K562 (cell line): ENCODE measurements around the gene PARD6B. TPM values are rescaled to one million over a fixed set of nuclear protein-coding genes. Genes with fewer than 3 reads are reported as not detected.
A peak's percentile ranks its signal among the peaks of the same experiment; 100 is the strongest.

Experiments
- ATAC-seq: fragments of 200-7000 bp; cut with Tn5 transposase; 3 replicates; pipeline ENCODE4 v1.9.1; 2020; ENCODE audit warnings: moderate library complexity
- BruUV-seq: library from RNA; stranded (reverse); fragments of 400-500 nt; replicated peaks from 2 replicates; lab custom pipeline; 2021; lab: Mats Ljungman, UMichigan
- CTCF ChIA-PET: fragments of 300-600 bp; formaldehyde crosslinking; extraction: SDS; loops from one replicate; lab custom pipeline; 2021; ENCODE audit warnings: low intra/inter-chr PET ratio; lab: Yijun Ruan, JAX
- POLR2A ChIA-PET: fragments of 300-600, 350-650 bp; sonication (Branson Sonifier 250); formaldehyde crosslinking; extraction: SDS; loops from one replicate; lab custom pipeline; 2021; ENCODE audit warnings: antibody characterized with exemption, inconsistent platforms; lab: Yijun Ruan, JAX
- DNase-seq, 4 experiments: peaks; one replicate each; pipeline versions ENCODE4 v3.0.0 to v3.0.0-alpha.2; 2011 to 2018; ENCODE audit warnings: low spot score in 3 of 4, mixed read lengths in 3 of 4; ENCODE audit errors: extremely low read depth in 1 of 4
- FAIRE-seq: peaks from 2 replicates; lab custom pipeline; 2011; peaks lifted over from hg19 to GRCh38; lab: Jason Lieb, UNC
- H2AFZ ChIP-seq: 2 replicates; pipeline ENCODE4 v1.6.0; 2011; ENCODE audit warnings: low read depth, low read length, control low read depth, inconsistent platforms
- H3K27ac ChIP-seq: fragments of 200-600 bp; 3 replicates; pipeline ENCODE4 v1.8.0; 2011; ENCODE audit warnings: low read depth, mild to moderate bottlenecking, control low read depth, inconsistent platforms, low read length, moderate library complexity, mixed read lengths; ENCODE audit errors: extremely low read depth
- H3K27me3 ChIP-seq, 2 experiments: fragments of 300-600 bp in 1 of 2; 2 replicates in 1 of 2; 3 replicates in 1 of 2; pipeline versions ENCODE4 v1.6.0 to v1.8.0; 2011; ENCODE audit warnings: inconsistent platforms in 2 of 2, low read length in 2 of 2, mild to moderate bottlenecking in 1 of 2, mixed read lengths in 1 of 2, moderate library complexity in 1 of 2; ENCODE audit not compliant: control insufficient read depth in 2 of 2, insufficient read depth in 2 of 2
- H3K36me3 ChIP-seq: fragments of 300-600 bp; 3 replicates; pipeline ENCODE4 v1.8.0; 2011; ENCODE audit warnings: mild to moderate bottlenecking, low read length, inconsistent platforms; ENCODE audit not compliant: control insufficient read depth, insufficient read depth
- H3K4me1 ChIP-seq, 2 experiments: fragments of 200-600 bp in 1 of 2; replicated peaks in 1 of 2; 2 replicates in 1 of 2; 3 replicates in 1 of 2; pipeline versions ENCODE4 v1.5.1 to v1.8.0; 2011; ENCODE audit warnings: inconsistent platforms in 2 of 2, low read length in 2 of 2, mild to moderate bottlenecking in 1 of 2, mixed read lengths in 1 of 2, moderate library complexity in 1 of 2; ENCODE audit not compliant: control insufficient read depth in 2 of 2, insufficient read depth in 2 of 2
- H3K4me2 ChIP-seq: 2 replicates; pipeline ENCODE4 v1.6.1; 2011; ENCODE audit warnings: low read length, control low read depth, inconsistent platforms, mixed read lengths; ENCODE audit not compliant: insufficient read depth
- H3K4me3 ChIP-seq: fragments of 200-600 bp; sonication (generic), shearing (Covaris generic); 2 replicates; pipeline ENCODE4 v1.5.1; 2016; ENCODE audit warnings: control low read depth, inconsistent platforms
- H3K79me2 ChIP-seq: fragments of 200-600 bp; 3 replicates; pipeline ENCODE4 v1.8.0; 2011; ENCODE audit warnings: low read length, inconsistent platforms; ENCODE audit not compliant: control insufficient read depth, insufficient read depth
- H3K9ac ChIP-seq, 2 experiments: 2 replicates each; pipeline versions ENCODE4 v1.6.0 to v1.6.1; 2011; ENCODE audit warnings: low read depth in 2 of 2, low read length in 2 of 2, control low read depth in 1 of 2, inconsistent platforms in 1 of 2, mild to moderate bottlenecking in 1 of 2, mixed read lengths in 1 of 2; ENCODE audit not compliant: insufficient read depth in 1 of 2
- H3K9me1 ChIP-seq: one replicate; pipeline ENCODE4 v1.6.0; 2011; ENCODE audit warnings: inconsistent platforms, mild to moderate bottlenecking, low read length, moderate library complexity; ENCODE audit not compliant: control insufficient read depth, insufficient read depth
- H3K9me3 ChIP-seq: replicated peaks from 2 replicates; pipeline ENCODE4 v1.5.1; 2011; ENCODE audit warnings: low read depth, low read length, inconsistent platforms; ENCODE audit not compliant: control insufficient read depth, insufficient read depth
- H4K20me1 ChIP-seq: replicated peaks from 2 replicates; pipeline ENCODE4 v1.6.1; 2011; ENCODE audit warnings: low read length, inconsistent platforms, mixed read lengths; ENCODE audit not compliant: control insufficient read depth, insufficient read depth
- NFE2L1 ChIP-seq: fragments of 450-650 bp; IDR thresholded peaks from 2 replicates; pipeline ENCODE4 v1.6.1; 2016; ENCODE audit warnings: missing genetic modification characterization, low read depth, mild to moderate bottlenecking, missing compliant biosample characterization, moderate library complexity, borderline replicate concordance
- WGBS: fragments of 100-300 bp; shearing (Covaris generic); methylation state at CpG from one replicate; pipeline ENCODE4 v1.1.6; 2016; ENCODE audit warnings: low coverage, mixed read lengths; ENCODE audit not compliant: insufficient coverage; ENCODE audit errors: missing lambda C conversion rate; 5-methylcytosine and 5-hydroxymethylcytosine counted together
- in situ Hi-C: fragments of 300-500 bp; cut with MboI; formaldehyde crosslinking; loops from 4 replicates; pipeline ENCODE4 v1.15.0; 2018; ENCODE audit warnings: inconsistent platforms, mixed read lengths
- intact Hi-C: fragments of 100-400 bp; cut with micrococcal nuclease; formaldehyde crosslinking; loops from 2 replicates; pipeline ENCODE4 v1.14.2; 2022
- polyA plus RNA-seq, 8 experiments: library from polyadenylated mRNA; depleted of rRNA in 4 of 8; stranded (reverse) in 5 of 8; unstranded in 3 of 8; fragments of >200 nt; fragmentation: Nextera tagmentation in 2 of 8; fragmentation: Illumina TruSeq in 1 of 8; extraction: Ambion mirVana in 2 of 8; extraction: Trizol in 1 of 8; gene quantifications; 2 replicates each; pipeline versions ENCODE4 v1.2.1 to v1.2.3, GENCODE V29; 2011 to 2014; ENCODE audit warnings: inconsistent platforms in 1 of 8, missing spikeins in 1 of 8
- total RNA-seq, 7 experiments: library from RNA; depleted of rRNA in 6 of 7; stranded (reverse); fragments of >200 nt in 6 of 7; fragmentation: Illumina TruSeq in 2 of 7; extraction: Trizol in 2 of 7; gene quantifications; 2 replicates each; pipeline versions ENCODE4 v1.2.1 to v1.2.3, GENCODE V29; 2011 to 2021; ENCODE audit warnings: low replicate concordance in 1 of 7
- TF ChIP-seq, protein P1 (sequence below), 3 experiments: fragments of 200-800 bp in 1 of 3; fragments of 250-450 bp in 1 of 3; fragments of 450-650 bp in 1 of 3; sonication (Bioruptor Pico) in 1 of 3; sonication (Bioruptor generic) in 1 of 3; formaldehyde crosslinking in 1 of 3; IDR thresholded peaks; 2 replicates each; pipeline versions ENCODE4 v1.6.1 to v1.8.0; 2016 to 2022; ENCODE audit warnings: mild to moderate bottlenecking in 2 of 3, missing genetic modification characterization in 2 of 3, missing compliant biosample characterization in 1 of 3, moderate library complexity in 1 of 3

PARD6B gene
- total and polyA plus RNA-seq, 9 of the 15 experiments (the other 6 are each of a cell fraction or from before 2014, with no cell fraction given), result 1.7 to 12.3 (median 5.5) TPM

- Histone ChIP-seq H3K9me3 (no peaks in the 10 kb centered on the region), H2AFZ (no peak overlapping the region), H3K27ac (no peak overlapping the region), H3K9me1 (no peaks in the 10 kb centered on the region), H3K4me2 (no peak overlapping the region), H3K4me1 (no peaks in the 10 kb centered on the region), H3K27me3 (no peaks in the 10 kb centered on the region), H3K79me2 (no peaks in the 10 kb centered on the region), H4K20me1 (no peaks in the 10 kb centered on the region; the same call in 1 of the 2 replicates), H3K4me3 (no peak overlapping the region), H3K9ac (peak overlapping the region in 1 of 2 experiments; percentile 41; a peak in 1 of 4 replicates), H3K36me3 (no peaks in the 10 kb centered on the region)
- ATAC-seq (no peak), DNase-seq (no peak), FAIRE-seq (no peak)
- in situ Hi-C loops (no loop called here), intact Hi-C loops (no loop called here)
- POLR2A ChIA-PET, result interaction anchor here (0.6 kb wide), 1 partner anchor 8 kb away, joined by 3 read pairs; no protein-coding TSS in a partner anchor
- WGBS, result 36% methylated on average over 11 of the region's 11 CpGs
- CTCF ChIA-PET, result no interaction called here
- no TSS peak for BruUV-seq
- TF ChIP-seq NFE2L1 (tag), result no peak
- TF ChIP-seq, protein P1, sequence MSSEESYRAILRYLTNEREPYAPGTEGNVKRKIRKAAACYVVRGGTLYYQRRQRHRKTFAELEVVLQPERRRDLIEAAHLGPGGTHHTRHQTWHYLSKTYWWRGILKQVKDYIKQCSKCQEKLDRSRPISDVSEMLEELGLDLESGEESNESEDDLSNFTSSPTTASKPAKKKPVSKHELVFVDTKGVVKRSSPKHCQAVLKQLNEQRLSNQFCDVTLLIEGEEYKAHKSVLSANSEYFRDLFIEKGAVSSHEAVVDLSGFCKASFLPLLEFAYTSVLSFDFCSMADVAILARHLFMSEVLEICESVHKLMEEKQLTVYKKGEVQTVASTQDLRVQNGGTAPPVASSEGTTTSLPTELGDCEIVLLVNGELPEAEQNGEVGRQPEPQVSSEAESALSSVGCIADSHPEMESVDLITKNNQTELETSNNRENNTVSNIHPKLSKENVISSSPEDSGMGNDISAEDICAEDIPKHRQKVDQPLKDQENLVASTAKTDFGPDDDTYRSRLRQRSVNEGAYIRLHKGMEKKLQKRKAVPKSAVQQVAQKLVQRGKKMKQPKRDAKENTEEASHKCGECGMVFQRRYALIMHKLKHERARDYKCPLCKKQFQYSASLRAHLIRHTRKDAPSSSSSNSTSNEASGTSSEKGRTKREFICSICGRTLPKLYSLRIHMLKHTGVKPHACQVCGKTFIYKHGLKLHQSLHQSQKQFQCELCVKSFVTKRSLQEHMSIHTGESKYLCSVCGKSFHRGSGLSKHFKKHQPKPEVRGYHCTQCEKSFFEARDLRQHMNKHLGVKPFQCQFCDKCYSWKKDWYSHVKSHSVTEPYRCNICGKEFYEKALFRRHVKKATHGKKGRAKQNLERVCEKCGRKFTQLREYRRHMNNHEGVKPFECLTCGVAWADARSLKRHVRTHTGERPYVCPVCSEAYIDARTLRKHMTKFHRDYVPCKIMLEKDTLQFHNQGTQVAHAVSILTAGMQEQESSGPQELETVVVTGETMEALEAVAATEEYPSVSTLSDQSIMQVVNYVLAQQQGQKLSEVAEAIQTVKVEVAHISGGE (CRISPR knock-in tag; IDR thresholded peaks at IDR 0.05), result peak in 1 of 3 experiments; percentile 71; a peak in 1 of 6 replicates
These were observed 30.1 kb upstream of the PARD6B start for GRCh38 chr20:50701041-50701963.
